SK-N-SH (cell line): ENCODE results near the gene RRP8. TPM values are rescaled to one million over a fixed set of nuclear protein-coding genes. Genes with fewer than 3 reads are reported as not detected.

Experiments used
- CTCF ChIA-PET: fragments of 300-600, 350-600 bp; formaldehyde crosslinking; extraction: SDS; loops from one replicate; lab custom pipeline; 2021; lab: Yijun Ruan, JAX
- POLR2A ChIA-PET: fragments of 350-600 bp; sonication (Branson Sonifier 250); formaldehyde crosslinking; extraction: SDS; loops from one replicate; lab custom pipeline; 2020; ENCODE audit warnings: antibody characterized with exemption, inconsistent platforms; lab: Yijun Ruan, JAX
- DNase-seq: peaks from one replicate; pipeline ENCODE4 v3.0.0; 2012
- H2AFZ ChIP-seq: fragments of 200-600 bp; sonication (generic); 2 replicates; pipeline ENCODE4 v1.8.1; 2016; ENCODE audit warnings: antibody characterized with exemption, mild to moderate bottlenecking, low read depth
- H3F3A ChIP-seq: fragments of 200-600 bp; sonication (generic); replicated peaks from 2 replicates; pipeline ENCODE3; 2016; ENCODE audit warnings: antibody characterized with exemption, mild to moderate bottlenecking; ENCODE audit not compliant: insufficient read depth
- H3K27ac ChIP-seq, 2 experiments: fragments of 200-500 bp in 1 of 2; fragments of 200-600 bp in 1 of 2; sonication (Bioruptor generic) in 1 of 2; sonication (generic), shearing (Covaris generic) in 1 of 2; 2 replicates each; pipeline versions ENCODE4 v1.5.1 to v1.6.1; 2014 to 2016; ENCODE audit warnings: low read depth in 2 of 2, inconsistent platforms in 1 of 2, low read length in 1 of 2, mild to moderate bottlenecking in 1 of 2, mixed read lengths in 1 of 2
- H3K27me3 ChIP-seq: fragments of 200-600 bp; sonication (generic), shearing (Covaris generic); 2 replicates; pipeline ENCODE4 v1.6.1; 2016; ENCODE audit warnings: mixed run types; ENCODE audit not compliant: insufficient read depth
- H3K36me3 ChIP-seq, 2 experiments: fragments of 200-500 bp in 1 of 2; fragments of 200-600 bp in 1 of 2; sonication (Bioruptor generic) in 1 of 2; sonication (generic) in 1 of 2; replicated peaks in 1 of 2; 2 replicates each; pipeline versions ENCODE3 to v1.5.1; 2014 to 2016; ENCODE audit warnings: low read length in 1 of 2, mild to moderate bottlenecking in 1 of 2; ENCODE audit not compliant: insufficient read depth in 2 of 2, control insufficient read depth in 1 of 2
- H3K4me1 ChIP-seq, 2 experiments: fragments of 200-500 bp in 1 of 2; fragments of 200-600 bp in 1 of 2; sonication (Bioruptor generic) in 1 of 2; sonication (generic), shearing (Covaris generic) in 1 of 2; 2 replicates each; pipeline versions ENCODE4 v1.5.1 to v1.6.1; 2014 to 2016; ENCODE audit warnings: low read depth in 1 of 2, low read length in 1 of 2, mixed run types in 1 of 2; ENCODE audit not compliant: insufficient read depth in 2 of 2, control insufficient read depth in 1 of 2
- H3K4me2 ChIP-seq: fragments of 200-600 bp; sonication (generic), shearing (Covaris generic); 2 replicates; pipeline ENCODE4 v1.6.1; 2017; ENCODE audit warnings: mixed run types
- H3K4me3 ChIP-seq, 2 experiments: fragments of 200-500 bp in 1 of 2; fragments of 200-600 bp in 1 of 2; sonication (Bioruptor generic) in 1 of 2; sonication (generic), shearing (Covaris generic) in 1 of 2; 2 replicates each; pipeline versions ENCODE4 v1.5.1 to v1.8.1; 2014 to 2016; ENCODE audit warnings: low read depth in 2 of 2, inconsistent platforms in 1 of 2, low read length in 1 of 2, mild to moderate bottlenecking in 1 of 2, mixed read lengths in 1 of 2, moderate library complexity in 1 of 2
- H3K79me2 ChIP-seq: fragments of 200-600 bp; sonication (generic); 2 replicates; pipeline ENCODE4 v1.8.1; 2017; ENCODE audit warnings: mild to moderate bottlenecking; ENCODE audit not compliant: insufficient read depth
- H3K9ac ChIP-seq: fragments of 200-600 bp; sonication (generic); 2 replicates; pipeline ENCODE4 v1.6.1; 2017; ENCODE audit warnings: mixed run types
- H3K9me2 ChIP-seq: fragments of 200-600 bp; sonication (generic); 2 replicates; pipeline ENCODE4 v1.6.1; 2017; ENCODE audit warnings: mixed run types
- H3K9me3 ChIP-seq: fragments of 200-600 bp; sonication (generic); 2 replicates; pipeline ENCODE4 v1.6.1; 2017; ENCODE audit warnings: mixed run types, mild to moderate bottlenecking, moderate library complexity
- H4K20me1 ChIP-seq: fragments of 200-600 bp; sonication (generic); 2 replicates; pipeline ENCODE4 v1.6.1; 2017; ENCODE audit warnings: mild to moderate bottlenecking, mixed run types; ENCODE audit not compliant: insufficient read depth
- EP300 ChIP-seq, 2 experiments: IDR thresholded peaks; 2 replicates each; pipeline versions ENCODE4 v1.4.0 to v1.6.1; 2012; ENCODE audit warnings: borderline replicate concordance in 1 of 2, low read depth in 1 of 2, low read length in 1 of 2
- FOSL2 ChIP-seq: IDR thresholded peaks from 2 replicates; pipeline ENCODE4 v1.4.0; 2012; ENCODE audit warnings: low read depth, mild to moderate bottlenecking, moderate library complexity, borderline replicate concordance
- GATA2 ChIP-seq: sonication (generic); formaldehyde crosslinking; IDR thresholded peaks from 2 replicates; pipeline ENCODE4 v1.5.0; 2020; ENCODE audit warnings: mild to moderate bottlenecking, missing genetic modification reagents
- JUND ChIP-seq: IDR thresholded peaks from 2 replicates; pipeline ENCODE4 v1.4.0; 2012
- MAX ChIP-seq: IDR thresholded peaks from 2 replicates; pipeline ENCODE4 v1.4.0; 2012; ENCODE audit warnings: low read depth
- MEF2A ChIP-seq: IDR thresholded peaks from 2 replicates; pipeline ENCODE4 v1.4.0; 2012; ENCODE audit warnings: low read depth, borderline replicate concordance
- MXI1 ChIP-seq: IDR thresholded peaks from 2 replicates; pipeline ENCODE4 v1.6.1; 2012; ENCODE audit warnings: mild to moderate bottlenecking, low read depth, low read length, improper control_type of control experiment
- NFIC ChIP-seq: IDR thresholded peaks from 2 replicates; pipeline ENCODE4 v1.4.0; 2012; ENCODE audit warnings: borderline replicate concordance
- NRF1 ChIP-seq: IDR thresholded peaks from 2 replicates; pipeline ENCODE4 v1.6.1; 2012; ENCODE audit warnings: low read depth, mild to moderate bottlenecking, low read length
- PBX3 ChIP-seq: IDR thresholded peaks from 2 replicates; pipeline ENCODE4; 2012
- REST ChIP-seq: IDR thresholded peaks from 2 replicates; pipeline ENCODE4 v1.6.1; 2012; ENCODE audit warnings: mild to moderate bottlenecking, low read depth, low read length, moderate library complexity
- SIN3A ChIP-seq: IDR thresholded peaks from 2 replicates; pipeline ENCODE4 v1.6.1; 2012; ENCODE audit warnings: low read depth, mild to moderate bottlenecking, low read length, moderate library complexity, borderline replicate concordance
- SMC3 ChIP-seq: IDR thresholded peaks from 2 replicates; pipeline ENCODE4 v1.6.1; 2012; ENCODE audit warnings: low read depth, low read length, improper control_type of control experiment
- TAF1 ChIP-seq: IDR thresholded peaks from 2 replicates; pipeline ENCODE4 v1.6.1; 2012; ENCODE audit warnings: low read depth, mild to moderate bottlenecking, low read length, moderate library complexity, borderline replicate concordance
- USF2 ChIP-seq: fragments of 150-350 bp; IDR thresholded peaks from 2 replicates; pipeline ENCODE4 v1.6.1; 2017; ENCODE audit warnings: antibody characterized with exemption, low read length, low read depth, borderline replicate concordance
- YY1 ChIP-seq: IDR thresholded peaks from 2 replicates; pipeline ENCODE4 v1.4.0; 2012; ENCODE audit warnings: low read depth, mild to moderate bottlenecking
- WGBS: methylation state at CpG from one replicate; pipeline ENCODE4 v1.1.6; 2017; ENCODE audit warnings: low lambda C conversion rate; 5-methylcytosine and 5-hydroxymethylcytosine counted together
- polyA plus RNA-seq, 3 experiments: library from polyadenylated mRNA; depleted of rRNA; stranded (reverse); fragments of >200 nt; gene quantifications; 2 replicates each; pipeline ENCODE4 v1.2.3, GENCODE V29; 2012

The RRP8 gene
- polyA plus RNA-seq, 1 of the 3 experiments (the other 2 are of a cell fraction) = 7.8 TPM

- no peak overlapping the region for H2AFZ ChIP-seq
- no peak overlapping the region for H3K9ac ChIP-seq
- H3K4me2 ChIP-seq = no peak overlapping the region
- WGBS = 53% methylated on average over 1 of the region's 1 CpG
- no peak for DNase-seq
- no peaks in the 10 kb centered on the region for H3K27me3 ChIP-seq
- no peaks in the 10 kb centered on the region for H3K9me2 ChIP-seq
- CTCF ChIA-PET = interaction anchor here (1.9 to 3.6 kb wide), 3 partner anchors 10 to 36 kb away, joined by 6 to 13 read pairs (median 10); partner anchors contain the start of gene MRPL17
- H3F3A ChIP-seq = no peaks in the 10 kb centered on the region
- H4K20me1 ChIP-seq = no peaks in the 10 kb centered on the region
- POLR2A ChIA-PET = interaction anchor here (1.2 to 2.8 kb wide), 2 partner anchors 34 to 37 kb away, joined by 4 to 22 read pairs; partner anchors contain the start of genes MRPL17 and TAF10
- H3K27ac ChIP-seq = peak overlapping the region in 1 of 2 experiments; percentile 98; a peak in 1 of 4 replicates
- H3K36me3 ChIP-seq = no peaks in the 10 kb centered on the region
- peaks cover 6 to 49% of the 10 kb centered on the region in 2 experiments; a peak in 2 of 4 replicates for H3K4me1 ChIP-seq
- H3K9me3 ChIP-seq = no peaks in the 10 kb centered on the region
- no peak overlapping the region for H3K4me3 ChIP-seq
- no peaks in the 10 kb centered on the region for H3K79me2 ChIP-seq
- TF ChIP-seq MAX = no peak
- TF ChIP-seq SMC3 = no peak
- no peak for TF ChIP-seq YY1
- no peak for TF ChIP-seq REST
- no peak for TF ChIP-seq NRF1
Measured at GRCh38 chr11:6648501-6648900, 45.1 kb upstream of the RRP8 start.

DNA sequence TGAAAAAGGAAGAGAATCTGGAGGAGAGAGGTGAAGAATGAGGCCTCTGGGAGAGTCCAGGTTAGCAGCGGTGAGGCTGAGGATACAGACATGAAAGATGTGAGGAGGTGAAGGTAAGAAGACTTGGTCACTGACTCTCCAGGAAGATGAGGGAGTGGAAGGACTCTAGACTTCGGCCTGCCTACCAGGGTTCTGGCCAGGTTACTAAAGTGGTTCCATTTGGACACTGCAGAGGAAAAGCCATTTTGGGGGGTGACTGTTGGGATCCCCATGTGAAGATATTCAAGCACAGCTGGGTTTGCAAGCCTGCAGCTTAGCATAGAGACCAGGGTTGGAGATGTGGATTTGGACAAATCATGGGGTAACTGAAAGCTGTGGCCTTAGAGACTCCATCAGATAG is 44.4 kb upstream of the RRP8 start:
- CTCF ChIA-PET = interaction anchor here (0.7 to 3.6 kb wide), 6 partner anchors 9 to 117 kb away, joined by 3 to 13 read pairs (median 8); partner anchors contain the start of genes DCHS1 and MRPL17
- TF ChIP-seq PBX3 (no peak), JUND (no peak), GATA2 (no peak), USF2 (no peak), FOSL2 (no peak), MEF2A (no peak), EP300 (IDR thresholded peaks at IDR 0.05; ENCODE audit: borderline replicate concordance in 1 of 2, low read depth in 1 of 2, low read length in 1 of 2) (no peak), TAF1 (no peak), REST (no peak), MXI1 (no peak), NFIC (no peak), SIN3A (no peak)

More for the DNA sequence above, 44.4 kb upstream of the RRP8 start:
- Histone ChIP-seq H3K9me2 (no peaks in the 10 kb centered on the region), H3K27ac (peak overlapping the region; percentile 13 to 98; a peak in 3 of 4 replicates), H3K27me3 (no peaks in the 10 kb centered on the region), H3K4me2 (peak overlapping the region; percentile 52; the same call in 1 of the 2 replicates), H3K4me3 (no peak overlapping the region), H3F3A (no peaks in the 10 kb centered on the region), H3K9me3 (no peaks in the 10 kb centered on the region), H3K79me2 (no peaks in the 10 kb centered on the region), H4K20me1 (no peaks in the 10 kb centered on the region), H3K36me3 (no peaks in the 10 kb centered on the region), H3K4me1 (peaks cover 6 to 45% of the 10 kb centered on the region in 2 experiments; a peak in 2 of 4 replicates), H2AFZ (peak overlapping the region; percentile 78; the same call in 1 of the 2 replicates), H3K9ac (no peak overlapping the region)
- POLR2A ChIA-PET = interaction anchor here (1.6 to 2.8 kb wide), 5 partner anchors 8 to 41 kb away, joined by 6 to 29 read pairs (median 16); partner anchors contain the start of genes DCHS1, MRPL17, TAF10 and TPP1
- 93% methylated on average over 2 of the region's 2 CpGs for WGBS
- no peak for DNase-seq
